GM21367 (cell line): ENCODE measurements around the gene PKP3.
"Not testable (repeated sequence)": the region's sequence is repeated elsewhere in the genome, so short reads cannot be mapped to it uniquely, and the experiment has no call there.

Source experiments
- ATAC-seq: cut with Tn5 transposase; IDR thresholded peaks from one replicate; pipeline ENCODE4 v1.9.1; 2021; ENCODE audit not compliant: unreplicated experiment

PKP3 gene, protein sequence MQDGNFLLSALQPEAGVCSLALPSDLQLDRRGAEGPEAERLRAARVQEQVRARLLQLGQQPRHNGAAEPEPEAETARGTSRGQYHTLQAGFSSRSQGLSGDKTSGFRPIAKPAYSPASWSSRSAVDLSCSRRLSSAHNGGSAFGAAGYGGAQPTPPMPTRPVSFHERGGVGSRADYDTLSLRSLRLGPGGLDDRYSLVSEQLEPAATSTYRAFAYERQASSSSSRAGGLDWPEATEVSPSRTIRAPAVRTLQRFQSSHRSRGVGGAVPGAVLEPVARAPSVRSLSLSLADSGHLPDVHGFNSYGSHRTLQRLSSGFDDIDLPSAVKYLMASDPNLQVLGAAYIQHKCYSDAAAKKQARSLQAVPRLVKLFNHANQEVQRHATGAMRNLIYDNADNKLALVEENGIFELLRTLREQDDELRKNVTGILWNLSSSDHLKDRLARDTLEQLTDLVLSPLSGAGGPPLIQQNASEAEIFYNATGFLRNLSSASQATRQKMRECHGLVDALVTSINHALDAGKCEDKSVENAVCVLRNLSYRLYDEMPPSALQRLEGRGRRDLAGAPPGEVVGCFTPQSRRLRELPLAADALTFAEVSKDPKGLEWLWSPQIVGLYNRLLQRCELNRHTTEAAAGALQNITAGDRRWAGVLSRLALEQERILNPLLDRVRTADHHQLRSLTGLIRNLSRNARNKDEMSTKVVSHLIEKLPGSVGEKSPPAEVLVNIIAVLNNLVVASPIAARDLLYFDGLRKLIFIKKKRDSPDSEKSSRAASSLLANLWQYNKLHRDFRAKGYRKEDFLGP

DNA sequence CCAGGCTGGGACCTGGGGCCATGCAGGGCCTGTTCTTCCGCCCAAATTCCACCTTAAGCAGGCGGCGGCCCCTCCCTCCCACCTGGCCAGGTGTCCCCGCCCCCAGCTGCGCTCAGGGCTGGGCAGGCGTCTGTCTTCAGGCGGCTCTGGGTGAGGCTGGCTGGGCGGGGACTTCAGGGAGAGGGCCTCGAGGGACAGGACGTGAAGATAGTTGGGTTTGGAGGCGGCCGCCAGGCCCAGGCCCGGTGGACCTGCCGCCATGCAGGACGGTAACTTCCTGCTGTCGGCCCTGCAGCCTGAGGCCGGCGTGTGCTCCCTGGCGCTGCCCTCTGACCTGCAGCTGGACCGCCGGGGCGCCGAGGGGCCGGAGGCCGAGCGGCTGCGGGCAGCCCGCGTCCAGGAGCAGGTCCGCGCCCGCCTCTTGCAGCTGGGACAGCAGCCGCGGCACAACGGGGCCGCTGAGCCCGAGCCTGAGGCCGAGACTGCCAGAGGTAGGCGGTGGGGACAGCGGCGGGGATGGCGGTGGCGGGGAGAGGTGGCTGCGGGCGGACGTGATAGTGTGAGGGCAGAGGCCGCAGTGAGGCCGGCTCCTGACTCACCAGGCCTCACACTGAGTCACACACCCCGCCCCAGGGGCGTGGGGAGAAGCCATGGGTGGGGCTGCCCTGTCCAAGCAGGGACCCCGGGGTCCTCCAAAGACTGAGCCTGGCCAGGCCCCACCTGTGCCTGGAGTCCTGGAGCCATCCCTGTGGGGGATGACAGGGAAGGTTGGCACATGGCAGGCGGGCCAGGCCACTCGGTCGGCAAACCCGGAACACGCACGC lies at the start of gene PKP3:
Gene PKP3 (plus strand): TSS at position 176 of the 824 bp plus-strand sequence. CDS start 84 bp downstream, at position 260.
- no peak for ATAC-seq

DNA sequence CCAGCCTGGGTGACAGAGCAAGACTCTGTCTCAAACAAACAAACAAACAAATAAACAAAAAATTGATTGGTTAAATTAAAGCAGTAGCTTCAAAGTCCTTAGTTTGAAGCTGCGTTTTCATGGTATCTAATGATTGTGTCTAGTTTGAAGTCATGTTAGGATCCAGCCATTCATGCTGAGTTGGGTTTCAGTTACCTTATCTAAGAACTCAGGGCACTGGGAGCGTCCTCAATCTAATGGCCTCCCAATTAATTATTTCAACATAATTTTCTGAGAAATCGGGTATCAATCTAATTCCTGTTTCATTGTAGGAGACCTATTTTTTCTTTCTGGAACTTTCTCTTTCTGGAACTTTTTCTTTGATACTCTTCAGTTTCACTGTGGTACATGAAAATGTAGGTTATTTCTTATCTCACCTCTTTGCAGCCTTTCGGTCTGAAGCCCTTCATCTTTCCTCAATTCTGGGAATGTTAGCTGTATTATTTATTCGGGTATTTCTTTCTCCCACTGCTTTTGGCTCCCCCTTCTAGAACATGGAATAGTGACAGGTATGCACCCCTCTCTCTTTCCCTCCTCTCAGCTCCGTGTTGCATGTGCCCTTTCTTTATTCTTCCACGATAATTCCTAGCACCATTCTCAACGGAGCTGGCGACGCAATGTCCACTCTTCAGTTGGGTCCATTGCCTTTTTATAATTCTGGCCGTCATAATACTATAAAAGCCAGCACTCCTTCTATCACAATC lies 49.0 kb upstream of the PKP3 start:
- no peak for ATAC-seq

DNA sequence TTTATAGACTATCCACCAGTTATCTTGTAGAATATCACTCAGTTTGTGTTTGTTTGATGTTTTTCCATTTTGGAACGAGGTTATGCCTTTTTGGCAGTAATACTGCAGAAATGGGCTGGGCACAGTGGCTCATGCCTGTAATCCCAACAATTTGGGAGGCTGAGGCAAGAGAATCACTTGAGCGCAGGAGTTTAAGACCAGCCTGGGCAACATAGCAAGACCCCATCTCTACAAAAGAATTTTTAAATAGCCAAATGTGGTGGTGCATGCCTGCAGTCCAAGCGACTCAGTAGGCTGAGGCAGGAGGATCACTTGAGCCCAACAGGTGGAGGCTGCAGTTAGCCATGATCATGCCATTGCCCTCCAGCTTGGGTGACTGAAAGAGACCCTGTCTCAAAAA lies 47.5 kb upstream of the PKP3 start:
- ATAC-seq: no peak

DNA sequence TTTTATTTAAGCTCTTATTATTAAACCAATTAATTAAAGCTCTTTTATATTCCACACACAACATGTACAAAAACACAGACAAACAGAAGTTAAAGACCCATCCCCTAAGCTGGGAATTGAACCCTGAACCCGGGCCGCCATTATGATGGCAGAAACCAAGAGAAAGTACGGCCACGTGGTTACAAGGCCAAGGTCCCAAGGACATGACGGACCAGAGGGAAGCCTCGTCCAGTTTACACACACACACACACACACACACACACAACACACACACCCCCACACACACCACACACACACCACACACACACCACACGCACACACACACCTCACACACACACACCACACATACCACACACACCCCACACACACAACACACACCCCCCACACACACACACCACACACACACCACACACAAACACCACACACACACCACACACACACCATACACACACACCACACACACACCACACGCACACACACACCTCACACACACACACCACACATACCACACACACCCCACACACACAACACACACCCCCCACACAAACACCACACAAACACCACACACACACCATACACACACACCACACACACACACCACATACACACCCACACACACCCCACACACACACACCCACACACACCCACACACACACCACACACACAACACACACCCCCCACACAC lies 44.6 kb upstream of the PKP3 start:
- not testable (repeated sequence) for ATAC-seq

DNA sequence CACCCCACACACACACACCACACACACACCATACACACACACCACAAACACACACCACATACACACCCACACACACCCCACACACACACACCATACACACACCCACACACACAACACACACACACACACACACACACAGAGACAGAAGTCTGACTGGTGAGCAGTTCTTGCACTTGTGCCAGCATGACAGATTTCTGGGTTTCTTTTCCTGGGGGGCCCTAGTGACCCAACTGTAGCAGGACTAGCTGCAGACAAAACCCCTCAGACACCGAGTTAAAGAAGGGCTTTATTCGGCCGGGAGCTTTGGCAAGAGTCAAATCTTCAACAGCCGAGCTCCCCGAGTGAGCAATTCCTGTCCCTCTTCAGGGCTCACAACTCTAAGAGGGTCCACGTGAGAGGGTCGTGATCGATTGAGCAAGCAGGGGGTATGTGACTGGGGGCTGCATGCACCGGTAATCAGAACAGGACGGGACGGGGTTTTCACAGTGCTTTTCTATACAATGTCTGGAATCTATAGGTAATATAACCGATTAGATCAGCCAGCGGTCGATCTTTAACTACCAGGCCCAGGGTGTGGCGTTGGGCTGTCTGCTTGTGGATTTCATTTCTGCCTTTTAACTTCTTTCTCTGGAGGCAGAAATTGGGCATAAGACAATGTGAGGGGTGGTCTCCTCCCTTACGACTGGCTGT lies 43.8 kb upstream of the PKP3 start:
- not testable (repeated sequence) for ATAC-seq

DNA sequence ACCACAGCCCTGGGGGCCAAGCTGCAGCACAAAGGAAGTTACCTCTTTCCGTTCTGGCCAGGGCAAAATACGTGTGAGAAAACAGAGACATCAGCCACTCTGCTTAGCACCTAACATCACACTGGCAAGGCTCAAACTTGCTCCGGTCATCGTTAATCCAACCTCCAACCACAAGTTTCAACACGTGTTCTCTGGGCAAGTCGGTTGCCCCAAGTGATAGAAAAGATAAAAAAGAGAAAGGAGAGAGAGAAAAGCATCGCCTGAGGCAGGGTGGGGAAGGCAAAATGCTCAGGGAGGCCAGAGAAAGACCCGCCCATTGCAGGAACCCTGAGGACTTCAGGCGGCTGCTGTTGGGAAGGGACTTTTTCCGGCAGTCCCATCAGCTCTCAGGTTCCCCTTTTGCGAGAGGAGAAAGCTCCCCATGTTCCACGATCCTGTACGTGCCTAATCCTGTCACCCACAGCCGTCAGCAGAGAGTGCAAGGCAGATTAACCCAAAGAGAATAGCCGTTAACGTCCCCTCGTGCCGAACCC lies 43.2 kb upstream of the PKP3 start:
- ATAC-seq: no peak

DNA sequence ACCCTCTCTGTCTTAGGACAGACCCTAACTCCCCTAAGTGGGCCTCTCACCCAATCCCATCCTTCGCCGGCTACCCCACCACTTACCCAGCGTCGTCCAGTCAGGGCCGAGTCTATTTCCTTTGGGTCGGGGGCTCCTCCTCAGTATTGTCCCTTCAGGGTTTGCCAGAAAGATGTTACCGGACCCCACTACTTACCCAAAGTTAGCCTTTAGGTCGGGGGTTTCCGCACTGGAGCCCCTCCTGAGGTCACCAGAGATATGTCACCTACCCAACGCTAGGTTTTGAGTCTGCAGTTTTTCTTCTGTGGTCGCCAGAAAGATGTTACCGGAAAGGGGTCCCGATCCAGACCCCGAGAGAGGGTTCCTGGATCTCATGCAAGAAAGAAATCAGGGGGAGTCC lies 42.6 kb upstream of the PKP3 start:
- no peak for ATAC-seq

DNA sequence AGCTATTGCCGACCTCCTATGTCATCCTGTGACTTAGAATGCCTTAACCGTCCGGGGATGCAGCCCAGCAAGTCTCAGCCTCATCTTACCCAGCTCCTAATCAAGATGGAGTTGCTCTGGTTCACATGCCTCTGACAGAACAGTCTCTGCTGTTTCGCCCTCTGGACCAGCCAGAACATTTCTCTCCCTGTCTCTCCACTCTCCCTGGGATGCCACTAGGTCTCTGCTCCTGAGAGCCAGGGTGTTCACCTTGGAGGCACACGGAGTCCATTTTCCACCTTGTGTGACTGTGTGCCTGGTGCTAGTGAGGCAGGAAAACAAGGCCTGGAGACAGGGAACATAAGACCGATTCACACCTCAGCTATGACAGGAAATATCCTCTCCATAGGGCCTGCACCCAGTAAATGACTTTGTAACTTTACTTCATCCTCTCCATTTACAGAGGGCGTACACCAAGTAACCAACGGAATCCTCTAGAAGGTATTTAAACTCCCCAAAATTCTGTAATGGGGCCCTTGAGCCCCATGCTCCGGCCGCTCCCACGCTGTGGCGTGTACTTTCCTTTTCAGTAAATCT lies 41.5 kb upstream of the PKP3 start:
- ATAC-seq: no peak

DNA sequence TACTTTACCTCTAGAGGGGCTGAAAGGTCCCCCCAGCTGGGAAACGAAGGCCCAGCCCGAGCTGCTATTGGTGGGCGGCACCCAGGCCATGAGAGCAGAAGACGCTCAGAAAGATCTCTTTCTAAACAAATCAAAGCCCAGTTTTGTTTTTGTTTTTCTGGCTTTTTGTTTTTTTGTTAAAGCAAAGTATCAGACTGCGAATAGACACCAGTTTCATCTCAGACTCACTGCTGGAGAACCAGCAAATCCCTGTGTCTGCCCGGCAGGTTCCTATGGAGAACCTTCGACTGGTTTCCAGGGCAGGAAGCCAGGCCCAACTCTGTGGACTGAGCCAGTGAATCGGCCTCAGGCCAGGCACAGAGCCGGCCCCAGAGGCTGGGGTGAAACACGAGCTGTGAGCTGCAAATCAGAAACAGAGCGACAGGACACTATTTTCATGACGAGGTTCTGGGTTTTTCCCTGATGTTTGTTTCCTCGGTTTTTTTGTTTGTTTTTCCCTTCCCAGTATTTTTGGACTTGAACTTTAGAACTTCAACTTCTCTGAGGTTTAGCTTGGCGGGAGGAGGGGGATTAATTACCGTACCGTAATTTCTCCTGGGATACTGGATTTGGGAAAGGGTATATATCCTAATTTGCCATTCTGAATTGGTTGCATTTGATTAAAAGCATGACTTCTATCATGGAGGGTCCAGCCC lies 40.7 kb upstream of the PKP3 start:
- ATAC-seq: no peak

DNA sequence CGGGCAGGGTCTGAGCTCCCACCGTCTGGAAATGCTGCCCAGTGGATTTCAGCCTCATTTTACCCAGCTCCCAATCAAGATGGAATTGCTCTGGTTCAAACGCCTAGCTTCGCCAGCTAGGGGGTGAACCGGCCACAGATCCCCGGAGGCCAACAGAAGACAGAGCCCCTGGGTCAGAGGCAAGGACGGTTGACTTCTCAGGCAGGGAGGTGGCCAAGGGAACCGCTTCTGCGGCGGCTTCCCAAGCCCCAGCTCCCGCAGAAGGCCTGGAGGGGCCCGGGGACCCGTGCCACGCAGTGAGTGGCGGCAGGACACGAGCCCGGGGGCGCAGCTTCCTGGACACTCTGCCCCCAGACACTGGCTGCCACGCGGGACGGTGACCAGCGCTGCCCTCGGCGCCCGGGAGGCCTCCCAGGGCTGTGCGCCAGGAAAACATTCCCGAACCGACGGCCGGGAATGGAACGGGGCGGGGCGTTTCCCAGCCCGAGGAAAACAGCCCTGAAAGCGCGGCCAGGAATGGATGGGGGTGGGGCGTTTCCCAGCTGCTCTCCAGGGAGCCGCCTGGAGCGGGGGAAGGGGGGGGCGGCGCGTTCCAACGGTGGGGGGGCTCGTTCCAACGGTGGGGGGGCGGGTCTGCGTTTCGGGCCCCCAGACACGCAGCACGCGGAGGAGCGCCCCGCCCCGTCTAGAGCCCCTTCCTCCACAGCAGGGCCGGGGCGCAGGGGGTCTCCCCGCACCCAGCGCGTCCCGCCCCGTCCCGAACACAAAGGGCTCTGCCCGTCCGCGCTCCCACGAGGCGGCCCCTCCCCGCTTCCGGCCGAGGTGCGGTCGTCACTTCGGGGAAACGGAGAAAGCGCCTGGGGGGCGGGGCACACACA lies 38.2 kb upstream of the PKP3 start:
- no peak for ATAC-seq

DNA sequence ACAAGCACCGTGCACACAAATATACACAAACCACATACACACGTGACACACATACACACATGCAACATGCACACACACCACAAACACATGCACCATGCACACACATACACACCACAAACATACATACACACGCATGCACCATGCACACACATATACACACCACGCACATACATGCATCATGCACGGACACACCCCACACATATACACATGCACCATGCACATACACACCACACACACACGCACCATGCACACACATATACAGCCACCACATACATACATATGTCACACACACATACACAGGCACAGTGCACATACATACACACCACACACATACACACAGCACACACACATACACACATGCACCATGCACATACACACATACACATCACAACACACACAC lies 37.4 kb upstream of the PKP3 start:
- no peak for ATAC-seq

DNA sequence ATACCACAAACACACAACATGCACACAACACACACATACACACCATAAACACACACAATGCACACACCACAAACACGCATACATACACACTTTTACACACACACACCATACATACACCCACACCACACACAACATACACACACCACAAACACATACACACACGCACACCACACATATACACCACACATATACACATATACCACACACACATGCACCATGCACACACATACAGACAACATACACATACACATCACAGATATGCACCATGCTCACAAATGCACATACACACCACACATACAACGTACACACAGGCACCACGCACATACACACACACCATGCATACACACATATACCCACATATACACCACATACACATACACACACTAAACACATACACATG lies 36.4 kb upstream of the PKP3 start:
- ATAC-seq: no peak

DNA sequence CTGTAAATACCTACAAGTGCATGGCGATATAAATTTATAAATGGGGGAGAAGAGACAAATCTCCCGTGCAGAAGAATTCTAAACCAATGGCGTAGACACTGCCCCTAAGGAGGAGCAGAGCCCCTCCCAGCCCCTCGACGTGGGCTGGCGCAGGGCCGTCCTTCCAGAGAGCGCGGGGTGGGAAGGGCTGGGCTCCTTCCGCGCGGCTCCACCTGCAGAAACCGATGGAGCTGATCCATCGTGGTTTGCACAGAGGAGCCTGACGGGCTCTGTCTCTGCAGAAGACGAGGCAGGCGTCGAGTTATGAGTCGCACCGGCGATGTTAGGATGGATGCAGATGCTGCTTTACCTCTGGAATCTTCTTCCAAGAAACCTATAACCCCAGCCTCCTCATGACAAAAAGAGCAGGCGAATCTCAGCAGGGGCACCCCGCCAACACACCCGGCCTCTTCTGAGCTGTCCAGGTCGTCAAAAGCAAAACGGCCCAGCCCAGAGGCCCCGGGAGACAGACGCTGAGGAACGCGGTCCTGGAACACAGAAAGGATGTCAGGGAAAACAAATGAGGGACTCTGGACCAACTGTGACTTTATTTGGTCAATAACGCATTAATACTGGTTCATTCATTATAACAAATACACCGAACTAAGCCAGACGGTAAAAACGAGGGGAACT lies 35.7 kb upstream of the PKP3 start:
- no peak for ATAC-seq

DNA sequence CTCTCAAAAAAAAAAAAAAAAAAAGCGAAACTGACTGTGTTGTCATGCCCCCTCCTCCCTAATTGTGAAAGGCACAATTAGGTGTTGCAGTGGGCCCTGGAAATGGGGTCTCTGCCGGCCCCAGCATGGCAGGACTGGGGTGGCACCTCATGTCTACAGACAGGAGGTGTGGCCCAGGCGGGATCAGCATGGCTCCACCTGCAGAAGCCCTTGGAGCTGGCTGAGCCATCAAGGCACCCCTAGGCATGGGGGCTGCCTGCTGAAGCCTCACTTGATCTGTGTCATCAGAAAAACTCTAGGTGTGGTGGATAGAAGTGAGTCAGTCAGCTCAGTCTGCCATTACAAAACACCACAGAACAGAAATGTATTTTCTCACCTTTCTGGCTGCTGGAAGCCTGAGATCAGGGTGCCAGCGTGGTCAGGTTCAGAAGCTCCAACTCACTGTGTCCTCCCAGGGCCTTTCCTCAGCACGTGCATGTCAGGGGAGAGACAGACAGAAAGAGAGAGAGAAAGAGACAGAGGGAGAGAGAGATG lies 34.8 kb upstream of the PKP3 start:
- ATAC-seq: no peak

DNA sequence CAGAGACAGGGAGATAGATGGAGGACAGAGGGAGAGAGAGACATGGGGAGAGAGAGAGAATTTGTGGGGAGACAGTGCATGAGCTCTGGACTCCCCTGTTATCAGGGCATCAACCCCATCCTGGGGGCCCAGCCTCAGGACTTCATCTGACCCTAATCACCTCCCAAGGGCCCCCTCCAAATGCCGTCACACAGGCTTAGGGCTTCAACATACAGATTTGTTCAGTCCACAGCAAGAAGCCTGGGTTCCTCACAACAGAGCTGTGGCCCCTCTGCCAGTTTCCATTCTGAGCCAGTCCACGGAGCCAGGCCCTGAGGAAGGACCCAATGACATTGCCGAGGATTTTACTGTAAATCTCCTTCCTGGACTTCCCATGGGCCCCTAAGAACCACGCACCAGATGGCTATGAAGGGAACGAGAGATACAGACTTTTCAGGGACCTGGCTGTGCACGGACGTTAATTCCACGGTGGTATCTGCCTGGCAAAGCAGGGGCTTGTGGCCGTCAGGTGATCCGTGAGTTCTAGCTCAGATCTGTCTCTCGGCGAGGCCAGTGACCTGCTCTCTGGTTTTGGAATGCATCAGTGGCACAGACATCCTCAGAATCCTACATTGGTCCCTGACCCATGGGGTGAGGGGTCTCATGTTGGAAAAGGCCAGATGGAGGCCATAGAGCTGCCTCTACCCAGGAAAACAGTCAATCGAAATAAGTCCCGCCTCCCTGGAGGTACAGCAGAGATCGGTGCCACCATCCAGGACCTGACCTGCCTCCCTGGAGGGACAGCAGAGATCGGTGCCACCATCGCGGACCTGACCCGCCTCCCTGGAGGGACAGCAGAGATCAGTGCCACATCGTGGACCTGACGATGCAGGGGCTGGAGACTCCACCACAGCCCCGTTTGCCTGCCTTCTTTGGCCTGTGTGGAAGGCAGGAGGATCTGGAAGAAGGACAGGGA lies 33.4 kb upstream of the PKP3 start:
- no peak for ATAC-seq
